HG02623 (cell line): ENCODE data around the gene METTL17.

Experiments used
- ATAC-seq: cut with Tn5 transposase; IDR thresholded peaks from one replicate; pipeline ENCODE4 v1.9.1; 2021; ENCODE audit warnings: moderate library complexity; ENCODE audit not compliant: unreplicated experiment

The METTL17 gene

DNA sequence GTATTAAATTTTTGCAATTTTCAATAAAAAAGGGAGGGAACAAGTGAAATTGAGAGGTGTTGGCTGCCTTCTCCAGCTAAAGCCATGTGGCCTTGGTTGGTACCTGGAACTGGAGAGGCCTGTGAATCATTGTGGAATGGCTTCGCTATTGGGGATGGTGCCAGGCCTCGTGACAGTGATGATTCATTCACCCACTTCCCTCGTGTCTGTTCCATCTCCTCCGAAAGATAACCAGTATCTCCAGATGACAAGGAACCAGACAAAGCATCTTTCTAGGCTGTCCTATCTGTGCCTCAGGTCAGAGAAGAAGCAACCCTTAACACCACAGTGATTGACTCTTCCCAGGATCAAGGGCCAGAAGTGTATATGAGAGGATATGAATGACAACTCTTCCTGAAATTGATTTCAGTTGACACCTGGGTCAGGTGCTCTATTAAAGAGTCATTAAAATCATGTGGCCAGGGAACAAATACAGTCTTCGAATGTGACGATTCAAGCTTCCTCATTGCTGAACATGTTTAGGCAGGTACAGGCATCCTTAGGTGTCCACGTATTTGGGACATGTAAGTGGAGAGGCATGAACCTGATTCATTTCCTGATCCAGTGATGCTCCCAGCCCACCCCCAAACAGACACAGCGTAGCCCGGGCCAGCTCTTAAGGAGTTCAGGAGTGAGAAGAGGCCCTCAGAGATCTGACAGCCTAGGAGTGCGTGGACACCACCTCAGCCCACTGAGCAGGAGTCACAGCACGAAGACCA, 52.1 kb downstream of the METTL17 start, which contains the start of gene RNASE7:
TSS of gene RNASE7 (plus strand) at position 687 of the 758 bp plus-strand sequence. CDS start 631 bp downstream, outside the sequence.
- no peak for ATAC-seq

DNA sequence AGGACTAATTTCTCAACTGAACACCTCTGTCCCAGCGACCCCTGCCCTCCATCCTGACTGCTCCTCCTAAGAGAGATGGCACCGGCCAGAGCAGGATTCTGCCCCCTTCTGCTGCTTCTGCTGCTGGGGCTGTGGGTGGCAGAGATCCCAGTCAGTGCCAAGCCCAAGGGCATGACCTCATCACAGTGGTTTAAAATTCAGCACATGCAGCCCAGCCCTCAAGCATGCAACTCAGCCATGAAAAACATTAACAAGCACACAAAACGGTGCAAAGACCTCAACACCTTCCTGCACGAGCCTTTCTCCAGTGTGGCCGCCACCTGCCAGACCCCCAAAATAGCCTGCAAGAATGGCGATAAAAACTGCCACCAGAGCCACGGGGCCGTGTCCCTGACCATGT, 53.1 kb downstream of the METTL17 start:
- ATAC-seq: no peak

DNA sequence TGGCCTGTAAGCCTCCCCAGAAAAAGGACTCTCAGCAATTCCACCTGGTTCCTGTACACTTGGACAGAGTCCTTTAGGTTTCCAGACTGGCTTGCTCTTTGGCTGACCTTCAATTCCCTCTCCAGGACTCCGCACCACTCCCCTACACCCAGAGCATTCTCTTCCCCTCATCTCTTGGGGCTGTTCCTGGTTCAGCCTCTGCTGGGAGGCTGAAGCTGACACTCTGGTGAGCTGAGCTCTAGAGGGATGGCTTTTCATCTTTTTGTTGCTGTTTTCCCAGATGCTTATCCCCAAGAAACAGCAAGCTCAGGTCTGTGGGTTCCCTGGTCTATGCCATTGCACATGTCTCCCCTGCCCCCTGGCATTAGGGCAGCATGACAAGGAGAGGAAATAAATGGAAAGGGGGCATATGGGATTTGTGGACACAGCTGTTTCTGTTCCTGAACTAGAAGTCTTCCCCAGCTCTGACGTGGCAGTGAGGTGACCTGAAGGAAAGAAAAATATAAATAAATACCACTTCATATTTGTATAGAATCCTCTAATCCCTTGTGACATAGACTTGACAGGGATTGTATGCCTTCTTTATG, 53.7 kb downstream of the METTL17 start:
- ATAC-seq: no peak

DNA sequence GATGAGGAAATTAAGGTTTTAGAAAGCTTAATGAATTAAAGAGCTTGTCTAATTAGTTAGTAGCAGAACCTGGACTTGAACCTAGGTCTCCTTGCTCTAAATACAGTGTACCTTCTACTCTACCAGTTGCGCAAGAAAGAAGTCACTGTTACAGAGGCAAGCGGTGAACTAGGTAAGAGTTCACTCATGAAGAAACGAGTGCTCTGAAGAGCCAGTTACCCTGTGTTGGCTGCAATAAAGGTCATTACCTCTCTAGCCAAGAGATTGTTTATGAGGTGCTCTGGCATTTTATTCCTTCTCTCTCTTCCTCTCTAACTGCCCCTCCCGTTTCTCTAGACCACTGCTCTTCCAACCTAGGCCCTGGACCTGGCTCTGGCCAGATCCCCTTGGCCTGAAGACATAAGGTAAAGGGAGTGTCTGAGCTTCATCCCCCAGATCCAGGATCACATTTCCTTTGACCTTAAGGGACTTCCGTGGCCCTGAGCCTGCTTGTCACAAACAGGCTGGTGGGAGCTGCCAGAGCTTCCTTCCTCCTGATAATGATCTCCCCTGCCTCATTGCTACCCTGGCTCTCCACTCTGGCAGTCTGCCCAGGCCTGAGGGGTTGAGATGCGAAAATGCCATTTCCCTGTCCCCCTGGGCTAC, 54.3 kb downstream of the METTL17 start:
- no peak for ATAC-seq
